Vagina (tissue), 2 donors: ENCODE data around the gene PRRT1. TPM values are rescaled to one million over a fixed set of nuclear protein-coding genes. Genes with fewer than 3 reads are reported as not detected.
"Not testable (repeated sequence)": the region's sequence is repeated elsewhere in the genome, so short reads cannot be mapped to it uniquely, and the experiment has no call there.

Experiments
- DNase-seq, 2 donors: peaks; one replicate each; pipeline ENCODE4 v3.0.0-alpha.2; 2017; ENCODE audit errors: extremely low spot score in 2 of 2
- H3K27ac ChIP-seq: fragments of 200-600 bp; sonication (generic); one replicate; pipeline ENCODE4 v1.5.1; 2019
- H3K27me3 ChIP-seq: fragments of 200-600 bp; sonication (generic); one replicate; pipeline ENCODE4 v1.5.1; 2019
- H3K36me3 ChIP-seq, 2 donors: fragments of 200-600 bp; sonication (generic); one replicate each; pipeline ENCODE4 v1.5.1; 2017 to 2019
- H3K4me1 ChIP-seq: fragments of 200-600 bp; sonication (generic); one replicate; pipeline ENCODE4 v1.5.1; 2019
- H3K4me3 ChIP-seq, 2 donors: fragments of 200-600 bp; sonication (generic); 1 replicate in 1 of 2; 2 replicates in 1 of 2; pipeline ENCODE4 v1.5.1; 2016 to 2019
- H3K9me3 ChIP-seq: fragments of 200-600 bp; sonication (generic); one replicate; pipeline ENCODE4 v1.5.1; 2019
- POLR2A ChIP-seq, 2 donors: fragments of 450-650 bp; IDR thresholded peaks; one replicate each; pipeline ENCODE4 v1.6.1; 2017; ENCODE audit warnings: antibody characterized with exemption in 2 of 2, mild to moderate bottlenecking in 2 of 2, moderate library complexity in 2 of 2
- POLR2AphosphoS5 ChIP-seq, 2 donors: sonication (generic); formaldehyde crosslinking; IDR thresholded peaks; one replicate each; pipeline ENCODE4 v1.9.0; 2017; ENCODE audit warnings: antibody characterized with exemption in 2 of 2, mild to moderate bottlenecking in 2 of 2, low read depth in 1 of 2; ENCODE audit not compliant: insufficient read depth in 1 of 2
- intact Hi-C: fragments of 100-400 bp; cut with DNase I; formaldehyde crosslinking; loops from one replicate; pipeline ENCODE4 v1.15.1; 2023
- total RNA-seq: library from RNA; depleted of rRNA; stranded (reverse); fragments of >200 nt; gene quantifications from one replicate; pipeline ENCODE4 v1.2.3, GENCODE V29; 2016
- TF ChIP-seq, protein P1 (sequence below), 3 experiments: fragments of 450-650 bp in 2 of 3; fragments of 200-600 bp in 1 of 3; sonication (generic) in 1 of 3; IDR thresholded peaks; one replicate each; pipeline ENCODE4 v1.5.1; 2017 to 2019; ENCODE audit warnings: antibody characterized with exemption in 3 of 3, mild to moderate bottlenecking in 2 of 3, moderate library complexity in 2 of 3

PRRT1 gene
- total RNA-seq, 1 donor from 2014 or later = 8.8 TPM

- H3K27ac ChIP-seq = no peak overlapping the region
- no peaks in the 10 kb centered on the region for H3K9me3 ChIP-seq
- no peak overlapping the region for H3K4me3 ChIP-seq
- peaks cover 22% of the 10 kb centered on the region for H3K4me1 ChIP-seq
- no peaks in the 10 kb centered on the region for H3K27me3 ChIP-seq
- H3K36me3 ChIP-seq = peaks cover 0 to 6% of the 10 kb centered on the region in 2 donors
- DNase-seq = no peak
- TF ChIP-seq POLR2AphosphoS5 (IDR thresholded peaks at IDR 0.05; ENCODE audit: insufficient read depth in 1 of 2, low read depth in 1 of 2) (no peak), POLR2A (IDR thresholded peaks at IDR 0.05) (no peak)
- TF ChIP-seq, protein P1, sequence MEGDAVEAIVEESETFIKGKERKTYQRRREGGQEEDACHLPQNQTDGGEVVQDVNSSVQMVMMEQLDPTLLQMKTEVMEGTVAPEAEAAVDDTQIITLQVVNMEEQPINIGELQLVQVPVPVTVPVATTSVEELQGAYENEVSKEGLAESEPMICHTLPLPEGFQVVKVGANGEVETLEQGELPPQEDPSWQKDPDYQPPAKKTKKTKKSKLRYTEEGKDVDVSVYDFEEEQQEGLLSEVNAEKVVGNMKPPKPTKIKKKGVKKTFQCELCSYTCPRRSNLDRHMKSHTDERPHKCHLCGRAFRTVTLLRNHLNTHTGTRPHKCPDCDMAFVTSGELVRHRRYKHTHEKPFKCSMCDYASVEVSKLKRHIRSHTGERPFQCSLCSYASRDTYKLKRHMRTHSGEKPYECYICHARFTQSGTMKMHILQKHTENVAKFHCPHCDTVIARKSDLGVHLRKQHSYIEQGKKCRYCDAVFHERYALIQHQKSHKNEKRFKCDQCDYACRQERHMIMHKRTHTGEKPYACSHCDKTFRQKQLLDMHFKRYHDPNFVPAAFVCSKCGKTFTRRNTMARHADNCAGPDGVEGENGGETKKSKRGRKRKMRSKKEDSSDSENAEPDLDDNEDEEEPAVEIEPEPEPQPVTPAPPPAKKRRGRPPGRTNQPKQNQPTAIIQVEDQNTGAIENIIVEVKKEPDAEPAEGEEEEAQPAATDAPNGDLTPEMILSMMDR (IDR thresholded peaks at IDR 0.05) = no peak
- intact Hi-C loops = no loop called here
These were observed 4.2 kb downstream of the PRRT1 start for GRCh38 chr6:32147401-32148132.

GRCh38 chr6:32146687-32147086 is 5.1 kb downstream of the PRRT1 start:
- TF ChIP-seq POLR2AphosphoS5 (IDR thresholded peaks at IDR 0.05; ENCODE audit: insufficient read depth in 1 of 2, low read depth in 1 of 2) (no peak), POLR2A (IDR thresholded peaks at IDR 0.05) (no peak)
- TF ChIP-seq, protein P1 (IDR thresholded peaks at IDR 0.05) = no peak
- intact Hi-C loops = no loop called here
- H3K4me3 ChIP-seq = no peak overlapping the region

DNA sequence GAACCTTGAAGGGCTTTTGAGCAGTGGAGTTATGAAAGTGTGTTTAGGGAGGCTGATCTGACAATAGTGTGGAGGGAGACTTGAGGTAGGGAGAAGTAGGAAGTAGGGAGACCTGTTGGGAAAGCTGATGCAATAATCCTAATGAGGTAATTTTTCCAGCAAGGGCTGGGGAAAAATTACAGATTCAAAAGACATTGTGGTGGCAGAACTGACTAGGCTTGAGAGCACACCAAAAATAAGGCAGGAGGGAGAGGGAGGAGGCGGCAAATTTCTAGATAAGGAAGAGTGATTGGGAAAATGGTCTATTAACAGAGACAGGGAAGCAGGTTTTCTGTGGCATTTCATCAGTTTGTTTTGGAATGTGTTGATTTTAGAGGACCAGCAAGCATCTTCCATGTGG is 5.5 kb downstream of the PRRT1 start:
- Histone ChIP-seq H3K4me1 (peaks cover 13% of the 10 kb centered on the region), H3K36me3 (peaks cover 0 to 6% of the 10 kb centered on the region in 2 donors), H3K27me3 (no peaks in the 10 kb centered on the region), H3K27ac (no peak overlapping the region), H3K9me3 (no peaks in the 10 kb centered on the region), H3K4me3 (no peak overlapping the region)
- intact Hi-C loops = no loop called here
- DNase-seq = no peak
- TF ChIP-seq, protein P1 (IDR thresholded peaks at IDR 0.05) = no peak
- TF ChIP-seq POLR2A (IDR thresholded peaks at IDR 0.05) = no peak
- no peak for TF ChIP-seq POLR2AphosphoS5 (IDR thresholded peaks at IDR 0.05; ENCODE audit: insufficient read depth in 1 of 2, low read depth in 1 of 2)

More at GRCh38 chr6:32146687-32147086, 5.1 kb downstream of the PRRT1 start:
- Histone ChIP-seq H3K27me3 (no peaks in the 10 kb centered on the region), H3K4me1 (peaks cover 16% of the 10 kb centered on the region), H3K9me3 (no peaks in the 10 kb centered on the region), H3K36me3 (peaks cover 0 to 6% of the 10 kb centered on the region in 2 donors), H3K27ac (no peak overlapping the region)
- no peak for DNase-seq

DNA sequence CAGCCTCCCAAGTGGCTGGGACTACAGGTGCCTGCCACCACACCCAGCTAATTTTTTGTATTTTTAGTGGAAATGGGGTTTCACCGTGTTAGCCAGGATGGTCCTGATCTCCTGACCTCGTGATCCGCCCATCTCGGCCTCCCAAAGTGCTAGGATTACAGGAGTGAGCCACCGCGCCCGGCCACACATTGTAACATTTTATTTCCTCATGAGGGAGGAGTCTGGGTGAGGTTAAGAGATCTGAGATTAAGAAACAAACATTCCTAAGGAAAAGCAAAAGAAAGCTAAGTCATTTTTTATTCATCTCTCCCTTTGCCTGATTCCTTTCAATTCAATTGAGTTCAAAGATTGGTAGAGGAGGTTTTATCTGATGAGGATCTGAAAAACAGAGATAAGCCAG is 7.5 kb downstream of the PRRT1 start:
- DNase-seq, H3K36me3 ChIP-seq, H3K9me3 ChIP-seq, H3K27ac ChIP-seq, H3K27me3 ChIP-seq, intact Hi-C loops, H3K4me1 ChIP-seq, H3K4me3 ChIP-seq: not testable (repeated sequence)
- peak in 1 of 2 donors; percentile 24 for TF ChIP-seq POLR2AphosphoS5 (IDR thresholded peaks at IDR 0.05; ENCODE audit: insufficient read depth in 1 of 2, low read depth in 1 of 2)

DNA sequence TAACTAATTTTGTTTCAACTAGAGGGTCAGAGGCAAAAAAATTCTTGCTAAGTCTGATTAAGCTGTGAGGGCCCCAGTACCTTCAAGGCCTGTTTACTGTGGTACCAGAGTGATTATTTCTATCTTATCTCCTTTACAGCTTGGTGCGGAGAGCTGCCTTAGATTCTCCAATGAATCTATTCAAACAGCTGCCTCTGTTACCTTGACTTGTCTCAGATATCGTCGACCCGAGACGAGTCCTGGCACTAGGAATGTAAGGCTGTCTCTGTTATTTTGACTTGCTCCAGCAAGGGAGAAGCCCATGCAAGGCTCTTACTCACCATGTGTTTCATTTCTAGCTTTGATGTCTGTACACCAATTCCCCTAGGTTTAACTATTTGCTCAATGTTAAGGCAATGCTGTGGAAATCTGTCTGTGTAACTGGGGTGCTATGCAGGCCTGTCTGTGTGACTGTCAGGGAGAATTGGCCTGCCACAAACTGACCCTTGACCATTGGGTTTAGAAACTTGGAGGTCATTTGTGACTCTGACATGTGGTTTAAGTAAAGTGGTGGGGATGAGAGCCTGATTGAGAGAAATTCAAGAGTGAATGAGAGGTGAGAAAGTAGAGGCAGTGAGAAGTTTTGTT is 11.2 kb downstream of the PRRT1 start:
- Histone ChIP-seq H3K36me3 (no peaks in the 10 kb centered on the region), H3K9me3 (no peaks in the 10 kb centered on the region), H3K4me1 (no peaks in the 10 kb centered on the region), H3K27ac (no peak overlapping the region), H3K27me3 (no peaks in the 10 kb centered on the region), H3K4me3 (no peak overlapping the region)
- no peak for DNase-seq
- TF ChIP-seq POLR2A (IDR thresholded peaks at IDR 0.05) (no peak), POLR2AphosphoS5 (IDR thresholded peaks at IDR 0.05; ENCODE audit: insufficient read depth in 1 of 2, low read depth in 1 of 2) (no peak)
- TF ChIP-seq, protein P1 (IDR thresholded peaks at IDR 0.05) = no peak
- intact Hi-C loops = no loop called here
